Measurements from ENCODE around the gene SF1. TPM values are rescaled to one million over a fixed set of nuclear protein-coding genes. Genes with fewer than 3 reads are reported as not detected.

Gene SF1
- total and polyA plus RNA-seq, 11 donors = 59.2 to 349 (median 152) TPM

- TF ChIP-seq POLR2A (IDR thresholded peaks at IDR 0.05) = no peak
- TF ChIP-seq, protein P1, sequence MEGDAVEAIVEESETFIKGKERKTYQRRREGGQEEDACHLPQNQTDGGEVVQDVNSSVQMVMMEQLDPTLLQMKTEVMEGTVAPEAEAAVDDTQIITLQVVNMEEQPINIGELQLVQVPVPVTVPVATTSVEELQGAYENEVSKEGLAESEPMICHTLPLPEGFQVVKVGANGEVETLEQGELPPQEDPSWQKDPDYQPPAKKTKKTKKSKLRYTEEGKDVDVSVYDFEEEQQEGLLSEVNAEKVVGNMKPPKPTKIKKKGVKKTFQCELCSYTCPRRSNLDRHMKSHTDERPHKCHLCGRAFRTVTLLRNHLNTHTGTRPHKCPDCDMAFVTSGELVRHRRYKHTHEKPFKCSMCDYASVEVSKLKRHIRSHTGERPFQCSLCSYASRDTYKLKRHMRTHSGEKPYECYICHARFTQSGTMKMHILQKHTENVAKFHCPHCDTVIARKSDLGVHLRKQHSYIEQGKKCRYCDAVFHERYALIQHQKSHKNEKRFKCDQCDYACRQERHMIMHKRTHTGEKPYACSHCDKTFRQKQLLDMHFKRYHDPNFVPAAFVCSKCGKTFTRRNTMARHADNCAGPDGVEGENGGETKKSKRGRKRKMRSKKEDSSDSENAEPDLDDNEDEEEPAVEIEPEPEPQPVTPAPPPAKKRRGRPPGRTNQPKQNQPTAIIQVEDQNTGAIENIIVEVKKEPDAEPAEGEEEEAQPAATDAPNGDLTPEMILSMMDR (IDR thresholded peaks at IDR 0.05) = no peak
- WGBS, 4 donors = 55 to 62% (median 59%) methylated on average over 3 of the region's 3 CpGs
- Histone ChIP-seq H3K4me3 (peak overlapping the region in 1 of 12 donors; percentile 16), H3K27ac (peak overlapping the region in 4 of 12 donors; percentile 7 to 83 (median 18)), H3K9me3 (no peaks in the 10 kb centered on the region), H3K27me3 (no peaks in the 10 kb centered on the region), H3K4me1 (peaks cover 0 to 81% (median 63%) of the 10 kb centered on the region in 12 donors), H3K36me3 (peaks cover 0 to 100% (median 94%) of the 10 kb centered on the region in 9 donors)
- intact Hi-C loops (cut with DNase I) = loop anchor here in 1 of 10 donors (10.0 kb wide), 1 partner anchor 342 kb away; the partner anchor contains the start of genes TM7SF2 and ZNHIT2
- ATAC-seq (no peak), DNase-seq (no peak)
Observed at GRCh38 chr11:64772303-64773018, 5.9 kb downstream of the SF1 start.

- Histone ChIP-seq H3K9me3 (no peaks in the 10 kb centered on the region), H3K36me3 (peaks cover 0 to 100% (median 100%) of the 10 kb centered on the region in 9 donors), H3K4me1 (peaks cover 0 to 82% (median 60%) of the 10 kb centered on the region in 12 donors), H3K27me3 (no peaks in the 10 kb centered on the region), H3K4me3 (peak overlapping the region in 1 of 12 donors; percentile 16), H3K27ac (peak overlapping the region in 1 of 12 donors; percentile 83)
- no peak for TF ChIP-seq POLR2A (IDR thresholded peaks at IDR 0.05)
- TF ChIP-seq, protein P1 (IDR thresholded peaks at IDR 0.05) = no peak
- ATAC-seq (no peak), DNase-seq (no peak)
- 77 to 85% (median 80%) methylated on average over 2 of the region's 2 CpGs for WGBS, 4 donors
- intact Hi-C loops (cut with DNase I) = loop anchor here in 1 of 10 donors (10.0 kb wide), 1 partner anchor 343 kb away; the partner anchor contains the start of genes TM7SF2 and ZNHIT2
Observed at GRCh38 chr11:64771861-64772260, 6.5 kb downstream of the SF1 start.

DNA sequence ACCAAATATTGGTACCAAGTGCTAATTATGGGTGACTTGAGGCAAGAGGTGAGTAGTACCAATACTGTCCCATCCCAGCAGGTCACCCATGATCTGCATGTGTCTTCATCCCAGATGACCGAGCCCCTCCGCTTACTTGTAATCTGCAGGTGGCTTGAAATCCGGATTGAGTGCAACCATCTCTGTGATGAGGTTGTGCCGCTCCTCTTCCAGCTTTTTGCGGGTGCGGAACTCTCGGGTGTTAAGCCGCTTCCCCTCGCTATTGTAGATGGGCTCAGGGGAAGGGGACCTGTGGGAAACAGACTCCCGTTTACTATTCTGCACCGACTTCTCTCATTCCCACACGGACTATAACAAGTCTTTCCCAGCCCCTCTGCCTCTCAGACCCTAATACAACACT lies 8.2 kb downstream of the SF1 start:
- Histone ChIP-seq H3K9me3 (no peaks in the 10 kb centered on the region), H3K4me3 (no peak overlapping the region), H3K36me3 (peaks cover 0 to 100% (median 99%) of the 10 kb centered on the region in 9 donors), H3K27me3 (no peaks in the 10 kb centered on the region), H3K4me1 (peaks cover 0 to 72% (median 42%) of the 10 kb centered on the region in 12 donors), H3K27ac (no peak overlapping the region)
- DNase-seq (no peak), ATAC-seq (no peak)
- WGBS, 4 donors = 92 to 93% (median 93%) methylated on average over 12 of the region's 12 CpGs
- intact Hi-C loops (cut with DNase I) = loop anchor here in 1 of 10 donors (10.0 kb wide), 1 partner anchor 345 kb away; the partner anchor contains the start of genes TM7SF2 and ZNHIT2
- TF ChIP-seq POLR2A (IDR thresholded peaks at IDR 0.05) = no peak
- TF ChIP-seq, protein P1 (IDR thresholded peaks at IDR 0.05) = no peak

GRCh38 chr11:64769283-64769682 lies 9.1 kb downstream of the SF1 start:
- DNase-seq = no peak
- Histone ChIP-seq H3K27me3 (no peaks in the 10 kb centered on the region), H3K27ac (no peak overlapping the region), H3K4me3 (no peak overlapping the region), H3K9me3 (no peaks in the 10 kb centered on the region), H3K4me1 (peaks cover 0 to 72% (median 39%) of the 10 kb centered on the region in 12 donors), H3K36me3 (peaks cover 0 to 100% (median 99%) of the 10 kb centered on the region in 9 donors)
- no peak for ATAC-seq
- TF ChIP-seq, protein P1 (IDR thresholded peaks at IDR 0.05) = no peak
- TF ChIP-seq POLR2A (IDR thresholded peaks at IDR 0.05) = no peak
- WGBS, 4 donors = 87 to 92% (median 90%) methylated on average over 6 of the region's 6 CpGs
- intact Hi-C loops (cut with DNase I) = no loop called here
